ENCODE measurements around the gene ZNF106. TPM values are rescaled to one million over a fixed set of nuclear protein-coding genes. Genes with fewer than 3 reads are reported as not detected.

Gene ZNF106
- total RNA-seq, 4 donors from 2014 or later = 42.9 to 54.8 (median 50.3) TPM

DNA sequence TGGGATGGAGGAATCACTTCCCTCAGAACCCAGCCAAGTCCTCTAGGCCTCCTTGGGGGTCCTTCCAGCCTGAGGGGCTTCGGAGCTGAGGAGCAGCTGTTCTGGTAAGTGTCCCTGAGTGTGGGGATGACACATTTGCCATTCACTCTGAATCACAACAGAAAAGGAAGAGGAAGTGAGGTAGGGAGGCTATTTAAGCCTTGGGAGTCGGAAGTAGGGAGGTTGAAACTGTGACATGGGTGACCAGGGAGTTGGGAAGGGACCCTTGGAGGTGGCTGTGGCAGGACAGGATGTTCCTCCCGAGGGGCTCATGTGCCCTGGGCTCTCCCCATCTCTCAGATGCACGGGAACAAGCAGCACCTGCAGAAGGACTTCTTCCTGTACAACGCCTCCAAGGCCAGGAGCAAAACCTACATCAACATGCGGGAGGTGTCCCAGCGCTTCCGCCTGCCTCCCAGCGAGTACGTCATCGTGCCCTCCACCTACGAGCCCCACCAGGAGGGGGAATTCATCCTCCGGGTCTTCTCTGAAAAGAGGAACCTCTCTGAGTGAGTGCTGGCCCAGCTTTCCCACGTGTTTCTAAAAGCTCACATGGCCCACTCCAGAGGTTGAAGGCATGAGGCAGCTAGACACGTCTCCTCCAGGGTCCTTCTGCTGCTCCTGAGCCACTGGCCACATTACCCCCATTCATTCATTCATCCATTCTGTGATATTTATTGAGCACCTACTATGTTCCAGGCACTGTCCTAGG is 88.3 kb downstream of the ZNF106 start:
- no peak for DNase-seq
- no peaks in the 10 kb centered on the region for H3K27me3 ChIP-seq
- H3K36me3 ChIP-seq = no peaks in the 10 kb centered on the region
- H3K9me3 ChIP-seq = no peaks in the 10 kb centered on the region
- intact Hi-C loops (cut with DNase I) = no loop called here
- no peak overlapping the region for H3K4me3 ChIP-seq (replicated peaks in 1 of 3)
- no peaks in the 10 kb centered on the region for H3K4me1 ChIP-seq
- no peak overlapping the region for H3K27ac ChIP-seq
- 87 to 91% methylated on average over 12 to 15 of the region's 15 CpGs for whole genome bisulfite sequencing, 2 donors
- TF ChIP-seq, protein P1, sequence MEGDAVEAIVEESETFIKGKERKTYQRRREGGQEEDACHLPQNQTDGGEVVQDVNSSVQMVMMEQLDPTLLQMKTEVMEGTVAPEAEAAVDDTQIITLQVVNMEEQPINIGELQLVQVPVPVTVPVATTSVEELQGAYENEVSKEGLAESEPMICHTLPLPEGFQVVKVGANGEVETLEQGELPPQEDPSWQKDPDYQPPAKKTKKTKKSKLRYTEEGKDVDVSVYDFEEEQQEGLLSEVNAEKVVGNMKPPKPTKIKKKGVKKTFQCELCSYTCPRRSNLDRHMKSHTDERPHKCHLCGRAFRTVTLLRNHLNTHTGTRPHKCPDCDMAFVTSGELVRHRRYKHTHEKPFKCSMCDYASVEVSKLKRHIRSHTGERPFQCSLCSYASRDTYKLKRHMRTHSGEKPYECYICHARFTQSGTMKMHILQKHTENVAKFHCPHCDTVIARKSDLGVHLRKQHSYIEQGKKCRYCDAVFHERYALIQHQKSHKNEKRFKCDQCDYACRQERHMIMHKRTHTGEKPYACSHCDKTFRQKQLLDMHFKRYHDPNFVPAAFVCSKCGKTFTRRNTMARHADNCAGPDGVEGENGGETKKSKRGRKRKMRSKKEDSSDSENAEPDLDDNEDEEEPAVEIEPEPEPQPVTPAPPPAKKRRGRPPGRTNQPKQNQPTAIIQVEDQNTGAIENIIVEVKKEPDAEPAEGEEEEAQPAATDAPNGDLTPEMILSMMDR (IDR thresholded peaks at IDR 0.05) = no peak
- TF ChIP-seq POLR2A (IDR thresholded peaks at IDR 0.05) = no peak

DNA sequence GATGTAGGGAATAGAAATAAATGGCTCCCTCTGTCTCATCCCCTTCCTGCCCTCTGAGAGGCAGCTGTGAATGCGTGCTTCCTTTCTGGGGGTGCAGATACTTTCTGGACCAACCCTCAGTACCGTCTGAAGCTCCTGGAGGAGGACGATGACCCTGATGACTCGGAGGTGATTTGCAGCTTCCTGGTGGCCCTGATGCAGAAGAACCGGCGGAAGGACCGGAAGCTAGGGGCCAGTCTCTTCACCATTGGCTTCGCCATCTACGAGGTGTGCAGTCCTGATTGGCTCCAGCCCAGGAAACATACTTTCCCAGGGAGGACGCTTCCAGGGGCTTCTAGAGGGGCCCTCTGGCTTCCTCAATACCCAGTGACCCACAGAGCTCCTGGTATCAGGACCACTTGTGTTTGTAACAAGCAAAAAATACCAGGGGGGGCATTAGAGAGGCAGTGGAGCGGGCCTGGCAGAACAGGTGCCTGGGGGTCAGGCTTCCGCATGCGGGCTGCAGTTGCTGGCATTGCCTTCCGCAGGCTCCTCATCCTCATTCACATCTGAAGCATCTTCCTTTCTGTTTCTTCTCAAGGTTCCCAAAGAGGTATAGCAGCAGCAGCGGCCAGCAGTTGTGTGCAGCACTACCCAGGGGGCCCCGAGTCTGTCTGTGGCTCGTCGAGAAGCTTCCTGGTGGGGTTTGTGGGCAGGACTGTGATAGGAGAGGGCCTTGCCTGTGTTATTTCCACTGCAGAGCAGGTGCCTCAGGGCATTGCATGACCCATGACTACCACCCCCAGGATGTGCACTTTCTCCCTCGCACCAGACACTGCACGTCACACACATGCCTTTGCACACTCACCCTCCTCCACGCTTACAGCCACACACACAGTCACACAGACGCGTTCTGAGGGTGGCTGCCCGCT is 89.1 kb downstream of the ZNF106 start:
- H3K9me3 ChIP-seq = no peaks in the 10 kb centered on the region
- TF ChIP-seq, protein P1 (IDR thresholded peaks at IDR 0.05) = no peak
- no peak for TF ChIP-seq POLR2A (IDR thresholded peaks at IDR 0.05)
- 84 to 89% methylated on average over 24 of the region's 24 CpGs for WGBS, 2 donors
- H3K36me3 ChIP-seq = no peaks in the 10 kb centered on the region
- no peak overlapping the region for H3K27ac ChIP-seq
- no peaks in the 10 kb centered on the region for H3K27me3 ChIP-seq
- no peak overlapping the region for H3K4me3 ChIP-seq (replicated peaks in 1 of 3)
- no peak for DNase-seq
- intact Hi-C loops (cut with DNase I) = no loop called here
- H3K4me1 ChIP-seq = no peaks in the 10 kb centered on the region

DNA sequence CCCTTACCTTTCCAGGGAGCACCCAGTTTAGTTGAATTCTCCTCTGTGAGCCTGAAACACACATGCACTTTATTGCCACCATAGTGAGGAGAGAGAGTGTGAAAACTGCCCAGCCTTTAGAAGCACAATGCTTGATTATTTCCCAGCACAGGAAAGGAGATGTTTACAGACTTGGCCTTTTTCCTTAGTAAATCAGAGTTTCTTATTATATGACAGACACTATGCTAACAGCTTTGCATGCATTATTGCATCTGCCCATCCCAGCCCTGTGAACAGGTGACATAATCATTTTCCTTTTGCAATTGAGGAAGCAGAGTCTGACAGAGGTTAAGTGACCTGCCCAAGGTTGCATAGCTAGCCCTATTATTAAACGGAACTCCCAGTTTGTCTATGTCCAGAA is 95.1 kb downstream of the ZNF106 start:
- Histone ChIP-seq H3K27ac (no peak overlapping the region), H3K27me3 (no peaks in the 10 kb centered on the region), H3K9me3 (no peaks in the 10 kb centered on the region), H3K4me3 (replicated peaks in 1 of 3) (no peak overlapping the region), H3K36me3 (no peaks in the 10 kb centered on the region), H3K4me1 (no peaks in the 10 kb centered on the region)
- DNase-seq = no peak
- intact Hi-C loops (cut with DNase I) = no loop called here
- 83 to 86% methylated on average over 1 of the region's 1 CpG for WGBS, 2 donors
- TF ChIP-seq, protein P1 (IDR thresholded peaks at IDR 0.05) = no peak
- no peak for TF ChIP-seq POLR2A (IDR thresholded peaks at IDR 0.05)

DNA sequence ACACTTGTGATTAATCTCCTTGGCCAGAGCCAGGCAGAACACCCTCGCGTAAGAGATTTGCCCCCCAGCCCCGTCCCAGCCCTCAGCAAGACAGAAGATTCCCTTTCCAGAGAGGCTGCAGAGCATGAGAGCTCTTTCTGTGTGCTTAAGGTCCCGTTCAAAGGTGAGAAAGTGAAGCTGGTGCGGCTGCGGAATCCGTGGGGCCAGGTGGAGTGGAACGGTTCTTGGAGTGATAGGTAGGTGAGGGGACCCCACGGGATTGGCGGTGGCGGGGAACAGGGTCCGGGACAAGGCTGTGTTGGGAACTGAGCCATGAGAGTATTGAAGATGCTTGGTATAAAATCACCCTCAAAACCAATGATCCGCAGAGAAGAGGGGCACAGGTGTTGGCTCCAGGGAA is 96.8 kb downstream of the ZNF106 start:
- no peak for DNase-seq
- H3K4me3 ChIP-seq (replicated peaks in 1 of 3) = no peak overlapping the region
- no peak for TF ChIP-seq POLR2A (IDR thresholded peaks at IDR 0.05)
- TF ChIP-seq, protein P1 (IDR thresholded peaks at IDR 0.05) = no peak
- intact Hi-C loops (cut with DNase I) = no loop called here
- no peaks in the 10 kb centered on the region for H3K4me1 ChIP-seq
- WGBS, 2 donors = 46 to 57% methylated on average over 13 of the region's 13 CpGs
- no peaks in the 10 kb centered on the region for H3K36me3 ChIP-seq
- H3K27me3 ChIP-seq = no peaks in the 10 kb centered on the region
- H3K9me3 ChIP-seq = no peaks in the 10 kb centered on the region
- H3K27ac ChIP-seq = no peak overlapping the region
